Measurements from ENCODE around the gene LTA4H.
"Not testable (repeated sequence)": the region's sequence is repeated elsewhere in the genome, so short reads cannot be mapped to it uniquely, and the experiment has no call there.

The LTA4H gene

GRCh38 chr12:95990136-95990535, 45.3 kb downstream of the LTA4H start:
- no peak for DNase-seq (ENCODE audit: low read depth)

- no peak for DNase-seq (ENCODE audit: low read depth)
These were observed 45.8 kb downstream of the LTA4H start for GRCh38 chr12:95989504-95990123.

DNA sequence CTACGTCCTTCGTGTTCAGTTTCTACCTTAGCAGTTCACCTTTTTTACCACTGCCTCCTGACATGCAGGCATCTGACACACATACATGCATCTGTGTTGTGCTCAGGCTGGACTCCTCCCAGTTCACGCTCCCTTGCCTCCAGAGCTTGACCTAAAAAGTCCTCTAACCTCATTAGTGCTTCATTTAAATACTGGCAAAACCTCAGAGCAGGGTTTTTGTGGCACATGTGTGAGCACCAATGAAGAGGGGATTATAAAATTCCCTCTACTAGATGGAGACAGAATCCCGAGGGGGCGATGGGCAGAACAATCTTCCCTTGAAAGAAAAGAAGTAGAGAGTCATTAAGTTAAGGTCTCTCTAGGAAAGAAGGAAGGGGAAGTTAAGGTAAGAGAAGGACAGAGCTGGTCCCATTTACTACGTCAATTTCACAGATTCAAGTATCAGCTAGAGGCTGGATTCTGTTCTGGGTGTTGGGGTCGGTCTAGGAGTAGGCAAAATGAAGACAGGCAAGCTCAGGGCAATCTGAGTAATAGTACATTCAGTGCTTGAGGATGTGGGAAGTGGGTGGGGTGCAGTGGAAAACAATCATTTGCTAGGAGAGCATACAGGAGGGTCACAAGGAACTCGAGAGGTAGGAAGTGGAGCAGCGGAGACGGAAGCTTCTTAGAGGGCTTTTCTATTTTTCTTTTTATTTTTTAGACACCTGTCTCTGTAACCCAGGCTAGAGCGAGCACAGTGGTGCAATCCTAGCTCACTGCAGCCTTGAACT, 46.7 kb downstream of the LTA4H start:
- no peak for DNase-seq (ENCODE audit: low read depth)

- DNase-seq (ENCODE audit: low read depth): no peak
These were observed 48.5 kb downstream of the LTA4H start for GRCh38 chr12:95986635-95987570.

DNA sequence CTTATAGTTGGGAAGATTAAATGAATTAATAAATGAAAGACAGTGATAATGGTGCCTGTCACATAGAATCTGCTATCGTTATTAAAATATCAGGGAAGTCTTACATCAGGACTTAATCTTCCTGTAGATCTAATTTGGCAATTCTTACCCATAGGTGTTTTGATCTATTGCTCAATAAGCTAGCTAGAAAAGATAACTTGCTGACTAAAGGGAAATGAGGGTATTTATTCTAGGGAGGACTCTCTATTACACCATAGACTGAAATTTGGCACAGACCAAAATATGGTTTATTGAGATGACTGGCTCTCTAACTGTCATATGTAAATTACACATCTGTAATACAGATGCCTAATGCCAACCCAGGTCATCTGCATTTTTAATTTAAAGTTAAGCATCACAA, 50.7 kb downstream of the LTA4H start:
- no peak for DNase-seq (ENCODE audit: low read depth)

- no peak for DNase-seq (ENCODE audit: low read depth)
These were observed 52.8 kb downstream of the LTA4H start for GRCh38 chr12:95982602-95983001.

DNA sequence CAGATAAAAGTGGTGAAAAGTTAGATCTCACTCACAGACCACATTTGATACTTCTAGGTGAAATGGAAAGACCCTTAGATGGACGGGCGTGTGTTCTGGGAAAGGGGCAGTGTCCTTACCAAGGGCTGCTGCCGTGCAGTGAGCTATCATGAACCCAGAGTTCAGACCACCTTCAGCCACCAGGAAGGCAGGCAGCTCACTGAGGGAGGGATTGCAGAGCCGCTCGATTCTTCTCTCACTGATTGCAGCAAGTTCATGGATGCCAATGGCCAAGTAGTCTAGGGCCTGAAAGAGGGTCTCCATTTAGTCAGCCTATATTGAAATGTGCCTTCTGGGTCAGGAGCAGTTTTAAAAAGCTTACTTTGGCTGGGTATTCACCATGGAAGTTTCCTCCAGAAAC, 55.0 kb downstream of the LTA4H start:
- DNase-seq (ENCODE audit: low read depth): no peak

DNA sequence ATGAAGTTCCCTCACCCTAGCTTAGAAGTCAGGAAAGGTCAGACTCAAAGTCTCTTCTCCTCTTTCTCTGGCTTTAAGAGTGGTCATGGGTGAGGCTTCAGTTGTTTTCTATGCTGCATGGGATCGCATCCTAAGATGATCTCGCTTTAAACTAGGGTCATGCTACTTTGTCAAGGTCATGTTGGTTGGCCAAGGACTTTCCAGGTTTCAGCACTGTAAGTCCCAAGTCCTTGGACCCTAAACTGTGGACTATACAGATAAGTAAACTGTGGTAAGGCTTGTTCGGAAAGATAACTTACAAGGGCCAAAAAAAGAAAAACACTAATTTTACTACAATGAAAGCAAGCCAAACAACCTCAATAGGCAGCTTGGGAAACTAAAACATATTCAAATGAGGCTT, 56.6 kb downstream of the LTA4H start:
- no peak for DNase-seq (ENCODE audit: low read depth)

DNA sequence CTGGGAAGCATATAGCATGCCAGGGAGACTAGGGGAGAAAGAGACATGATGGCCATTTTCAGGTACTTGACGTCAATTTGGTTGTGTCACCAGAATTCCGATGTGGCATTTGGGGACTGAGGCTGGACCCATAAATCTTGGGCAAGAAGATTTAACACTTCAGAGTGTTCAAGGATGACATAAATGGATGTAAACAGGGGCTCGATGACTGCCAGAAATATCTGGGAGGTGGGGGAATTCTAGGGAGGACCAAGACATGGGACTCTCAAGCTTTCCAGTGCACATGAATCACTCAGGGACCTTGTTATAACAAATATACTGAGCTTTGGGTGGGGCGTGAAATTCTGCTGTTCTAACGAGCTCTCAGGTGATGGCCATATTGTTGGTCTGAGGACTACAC, 57.0 kb downstream of the LTA4H start:
- no peak for DNase-seq (ENCODE audit: low read depth)

GRCh38 chr12:95977764-95978305, 57.6 kb downstream of the LTA4H start:
- no peak for DNase-seq (ENCODE audit: low read depth)

- DNase-seq (ENCODE audit: low read depth): peak; percentile 19
These were observed 59.0 kb downstream of the LTA4H start for GRCh38 chr12:95976416-95976832.

GRCh38 chr12:95975491-95975890, 59.9 kb downstream of the LTA4H start:
- no peak for DNase-seq (ENCODE audit: low read depth)

DNA sequence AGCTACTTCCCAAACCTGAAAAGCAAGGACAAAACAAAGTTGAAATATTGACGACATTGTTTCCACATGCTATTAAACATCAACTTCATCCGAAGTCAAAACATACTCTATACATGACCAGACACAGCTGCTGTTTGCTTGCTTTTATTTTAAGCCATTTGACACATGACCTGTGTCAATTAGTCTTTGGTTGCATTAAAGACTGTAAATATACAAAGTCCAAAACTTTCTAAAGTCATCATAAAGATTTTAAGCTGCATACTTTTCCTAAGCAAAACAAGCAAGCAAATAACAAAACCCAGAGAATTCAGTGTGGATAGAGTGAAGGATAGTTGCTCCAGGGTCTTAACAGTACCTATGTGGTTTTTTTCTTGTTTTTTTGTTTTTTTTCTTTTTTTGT, 61.0 kb downstream of the LTA4H start:
- DNase-seq (ENCODE audit: low read depth): no peak

- DNase-seq (ENCODE audit: low read depth): no peak
These were observed 62.4 kb downstream of the LTA4H start for GRCh38 chr12:95972832-95973456.

- no peak for DNase-seq (ENCODE audit: low read depth)
These were observed 64.5 kb downstream of the LTA4H start for GRCh38 chr12:95970905-95971304.

DNA sequence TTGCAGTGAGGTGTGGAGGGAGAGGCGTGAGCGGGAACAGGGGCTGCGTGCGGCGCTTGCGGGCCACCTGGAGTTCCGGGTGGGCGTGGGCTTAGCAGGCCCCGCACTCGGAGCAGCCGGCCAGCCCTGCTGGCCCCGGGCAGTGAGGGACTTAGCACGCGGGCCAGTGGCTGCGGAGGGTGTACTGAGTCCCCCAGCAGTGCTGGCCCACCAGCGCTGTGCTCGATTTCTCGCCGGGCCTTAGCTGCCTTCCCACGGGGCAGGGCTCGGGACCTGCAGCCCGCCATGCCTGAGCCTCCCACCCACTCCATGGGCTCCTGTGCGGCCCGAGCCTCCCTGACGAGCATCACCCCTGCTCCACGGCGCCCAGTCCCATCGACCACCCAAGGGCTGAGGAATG, 66.3 kb downstream of the LTA4H start:
- not testable (repeated sequence) for DNase-seq (ENCODE audit: low read depth)

GRCh38 chr12:95967301-95967700, 68.1 kb downstream of the LTA4H start:
- DNase-seq (ENCODE audit: low read depth): no peak

DNA sequence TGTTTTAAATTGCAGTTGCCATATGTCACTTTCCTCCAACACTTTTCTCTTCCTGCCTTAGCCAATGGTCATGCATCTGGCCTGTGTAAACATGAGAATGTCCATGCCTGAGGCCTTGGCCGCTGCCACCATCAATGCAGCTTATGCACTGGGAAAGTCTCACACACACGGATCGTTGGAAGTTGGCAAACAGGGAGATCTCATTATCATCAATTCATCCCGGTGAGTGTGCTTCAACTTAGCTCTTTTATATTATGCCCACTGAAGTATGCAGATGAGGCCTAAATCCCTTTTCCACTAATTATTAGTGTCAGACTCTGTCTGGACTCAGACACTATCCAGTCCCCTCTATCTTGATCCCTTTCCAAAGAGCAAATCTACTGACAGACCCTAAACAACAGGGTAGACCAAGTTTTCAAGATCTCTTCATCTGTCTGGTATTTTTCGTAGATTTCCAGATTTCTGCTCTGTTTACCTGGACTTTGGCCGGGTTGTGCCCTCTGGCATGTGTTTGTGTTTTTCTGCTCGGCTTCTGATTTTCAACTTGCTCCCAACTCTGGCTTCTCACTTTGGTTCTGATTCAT, 69.0 kb downstream of the LTA4H start:
- DNase-seq (ENCODE audit: low read depth): no peak

DNA sequence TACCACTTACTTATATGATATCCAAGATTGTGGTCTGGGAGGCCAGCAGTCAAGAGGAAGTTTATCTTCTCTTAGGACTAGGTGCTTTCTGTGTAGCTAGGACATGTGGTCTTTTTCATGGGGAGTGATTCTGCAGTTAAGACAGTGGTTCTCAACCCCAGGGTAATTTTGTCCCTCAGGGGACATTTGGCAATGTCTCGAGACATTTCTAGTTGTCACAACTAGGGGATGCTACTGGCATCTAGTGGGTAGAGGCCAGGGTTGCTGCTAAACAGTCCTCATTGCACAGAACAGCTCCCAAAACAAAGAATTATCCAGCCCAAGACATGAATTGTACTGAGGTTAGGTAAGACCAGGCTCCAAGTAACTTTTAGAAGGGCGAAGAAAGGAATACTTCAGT, 72.3 kb downstream of the LTA4H start:
- no peak for DNase-seq (ENCODE audit: low read depth)

DNA sequence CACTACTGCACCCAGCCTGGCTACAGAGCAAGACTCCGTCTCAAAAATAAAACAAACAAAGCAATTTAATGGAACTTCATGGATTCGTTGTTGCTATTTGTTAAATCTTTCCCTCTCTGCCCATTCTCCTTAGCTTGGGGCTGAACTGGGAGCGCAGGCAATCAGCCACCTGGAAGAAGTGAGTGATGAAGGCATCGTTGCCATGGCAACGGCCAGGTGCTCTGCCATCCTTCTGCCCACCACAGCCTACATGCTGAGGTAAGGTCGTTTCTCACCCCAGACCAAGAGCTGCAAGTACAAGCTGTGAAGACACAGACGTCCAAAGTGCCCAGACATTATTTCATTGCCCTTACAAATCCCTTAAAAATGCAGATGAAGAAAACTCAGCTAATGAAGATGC, 73.2 kb downstream of the LTA4H start:
- no peak for DNase-seq (ENCODE audit: low read depth)

- DNase-seq (ENCODE audit: low read depth): no peak
These were observed 75.1 kb downstream of the LTA4H start for GRCh38 chr12:95960241-95960640.

DNA sequence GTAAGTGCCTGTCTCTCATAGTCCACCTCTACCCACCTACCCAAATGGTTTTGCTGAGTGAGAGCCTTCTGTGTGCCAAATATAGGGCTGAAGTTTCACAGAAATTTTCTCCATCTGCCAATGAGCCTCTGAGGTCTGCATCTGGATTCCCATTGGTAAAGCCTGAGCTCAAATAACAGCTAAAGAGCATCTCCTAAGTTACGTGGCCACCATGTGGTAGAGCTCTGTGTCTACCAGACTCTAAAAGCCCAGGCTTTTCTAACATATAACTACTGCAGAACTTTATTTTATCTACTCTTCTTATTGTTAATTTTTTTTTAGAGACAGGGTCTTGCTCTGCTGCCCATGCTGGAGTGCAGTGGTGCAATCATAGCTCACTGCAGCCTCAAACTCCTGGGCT, 76.3 kb downstream of the LTA4H start:
- DNase-seq (ENCODE audit: low read depth): no peak
